NCI-H187 treated with DMSO at 0.1 percent for 48 hours (cell line): ENCODE results near the gene LCOR.
"Not testable (repeated sequence)": the region's sequence is repeated elsewhere in the genome, so short reads cannot be mapped to it uniquely, and the experiment has no call there.

Experiments used
- DNase-seq: peaks from one replicate; lab custom pipeline; 2025; lab: John Stamatoyannopoulos, UW

LCOR gene

GRCh38 chr10:97033841-97034240, 201.7 kb downstream of the LCOR start:
- not testable (repeated sequence) for DNase-seq

GRCh38 chr10:97034301-97034700, 202.2 kb downstream of the LCOR start:
- no peak for DNase-seq

- DNase-seq = no peak
These were observed 203.1 kb downstream of the LCOR start for GRCh38 chr10:97034958-97035769.

GRCh38 chr10:97037365-97038361, 205.6 kb downstream of the LCOR start:
- DNase-seq = peak; percentile 0

GRCh38 chr10:97038688-97039087, 206.6 kb downstream of the LCOR start:
- no peak for DNase-seq

- no peak for DNase-seq
These were observed 207.6 kb downstream of the LCOR start for GRCh38 chr10:97039538-97040247.

GRCh38 chr10:97040248-97040584, 208.1 kb downstream of the LCOR start:
- no peak for DNase-seq

- no peak for DNase-seq
These were observed 208.6 kb downstream of the LCOR start for GRCh38 chr10:97040706-97041105.

- no peak for DNase-seq
These were observed 210.0 kb downstream of the LCOR start for GRCh38 chr10:97042081-97042480.

GRCh38 chr10:97042716-97043562, 210.8 kb downstream of the LCOR start:
- no peak for DNase-seq

- DNase-seq = no peak
These were observed 211.4 kb downstream of the LCOR start for GRCh38 chr10:97043563-97043855.
